OCI-LY1 (cell line): Measurements from ENCODE around the gene SPOCK2.
A peak's percentile ranks its signal among the peaks of the same experiment; 100 is the strongest.

Experiments used
- H2AFZ ChIP-seq: fragments of 200-600 bp; sonication (generic), shearing (Covaris generic); 2 replicates; pipeline ENCODE4 v1.6.0; 2014; ENCODE audit warnings: antibody characterized with exemption, mild to moderate bottlenecking, low read length
- H3F3A ChIP-seq: fragments of 200-600 bp; sonication (generic), shearing (Covaris generic); 2 replicates; pipeline ENCODE4 v1.6.0; 2014; ENCODE audit warnings: mild to moderate bottlenecking, antibody characterized with exemption, low read length, moderate library complexity; ENCODE audit not compliant: insufficient read depth
- H3K27ac ChIP-seq: fragments of 200-600 bp; sonication (generic); 2 replicates; pipeline ENCODE4 v1.5.1; 2014; ENCODE audit warnings: low read length, mixed run types, mild to moderate bottlenecking, low read depth; ENCODE audit not compliant: poor library complexity, severe bottlenecking
- H3K27me3 ChIP-seq: fragments of 200-600 bp; sonication (generic); 2 replicates; pipeline ENCODE4 v1.6.0; 2014; ENCODE audit warnings: antibody characterized with exemption, mild to moderate bottlenecking, low read length, moderate library complexity; ENCODE audit not compliant: insufficient read depth
- H3K36me3 ChIP-seq: fragments of 200-600 bp; sonication (generic); 2 replicates; pipeline ENCODE4 v1.6.1; 2014; ENCODE audit warnings: mild to moderate bottlenecking, antibody characterized with exemption, low read length, moderate library complexity, mixed read lengths; ENCODE audit not compliant: insufficient read depth
- H3K4me1 ChIP-seq: fragments of 200-600 bp; sonication (generic); 2 replicates; pipeline ENCODE4 v1.5.1; 2014; ENCODE audit warnings: mild to moderate bottlenecking, low read length, moderate library complexity; ENCODE audit not compliant: insufficient read depth, severe bottlenecking
- H3K4me2 ChIP-seq: fragments of 200-600 bp; sonication (generic), shearing (Covaris generic); 2 replicates; pipeline ENCODE4 v1.6.1; 2014; ENCODE audit warnings: low read length
- H3K4me3 ChIP-seq: fragments of 200-600 bp; sonication (generic); 2 replicates; pipeline ENCODE4 v1.5.1; 2014; ENCODE audit warnings: low read length, low read depth, mild to moderate bottlenecking, mixed read lengths; ENCODE audit not compliant: poor library complexity, severe bottlenecking
- H3K79me2 ChIP-seq: fragments of 200-600 bp; shearing (Covaris generic); 2 replicates; pipeline ENCODE4 v1.6.1; 2016; ENCODE audit warnings: mixed run types, low read length, mixed read lengths; ENCODE audit not compliant: insufficient read depth
- H3K9ac ChIP-seq: fragments of 200-600 bp; sonication (generic), shearing (Covaris generic); 2 replicates; pipeline ENCODE4 v1.6.1; 2014; ENCODE audit warnings: mild to moderate bottlenecking, low read length, mixed read lengths
- H3K9me2 ChIP-seq: fragments of 200-600 bp; sonication (generic), shearing (Covaris generic); 2 replicates; pipeline ENCODE4 v1.6.1; 2014; ENCODE audit warnings: low read depth, mild to moderate bottlenecking, low read length, mixed read lengths
- H3K9me3 ChIP-seq: fragments of 200-600 bp; shearing (Covaris generic); 2 replicates; pipeline ENCODE4 v1.6.1; 2014; ENCODE audit warnings: low read length, mixed read lengths
- H4K20me1 ChIP-seq: fragments of 200-600 bp; sonication (generic), shearing (Covaris generic); 2 replicates; pipeline ENCODE4 v1.6.0; 2016; ENCODE audit warnings: mild to moderate bottlenecking, low read length; ENCODE audit not compliant: insufficient read depth
- EZH2 ChIP-seq: fragments of 200-600 bp; sonication (generic), shearing (Covaris generic); IDR thresholded peaks from 2 replicates; pipeline ENCODE4 v1.8.0; 2017; ENCODE audit warnings: borderline replicate concordance, mixed run types, mild to moderate bottlenecking, antibody characterized with exemption, low read length, moderate library complexity, mixed read lengths
- TF ChIP-seq, protein P1 (sequence below): fragments of 200-600 bp; sonication (generic), shearing (Covaris generic); IDR thresholded peaks from 2 replicates; pipeline ENCODE4 v1.5.1; 2017; ENCODE audit warnings: mild to moderate bottlenecking, antibody characterized with exemption, low read length, moderate library complexity, mixed read lengths

The SPOCK2 gene

DNA sequence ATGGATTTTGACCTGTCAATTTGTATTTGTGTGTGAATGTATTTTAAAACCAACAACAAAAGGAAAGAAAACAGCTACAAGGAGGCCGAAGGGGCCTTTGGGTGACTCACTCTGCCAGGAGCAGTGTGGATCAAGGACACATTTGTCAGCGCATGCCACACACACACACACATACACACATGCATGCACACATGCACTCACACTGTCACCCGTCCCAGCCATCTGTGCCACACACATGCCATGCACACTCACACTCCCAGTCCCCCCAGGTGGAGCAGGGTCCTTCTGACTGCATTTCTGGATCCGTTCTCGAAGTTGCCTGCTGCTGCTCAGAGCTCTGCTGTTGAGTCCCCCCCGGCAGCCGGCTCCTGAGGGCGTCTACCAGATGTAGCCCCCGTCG lies 26.0 kb downstream of the SPOCK2 start:
- Histone ChIP-seq H2AFZ (no peak overlapping the region), H3K4me1 (no peaks in the 10 kb centered on the region), H3K36me3 (peaks cover 45% of the 10 kb centered on the region)

DNA sequence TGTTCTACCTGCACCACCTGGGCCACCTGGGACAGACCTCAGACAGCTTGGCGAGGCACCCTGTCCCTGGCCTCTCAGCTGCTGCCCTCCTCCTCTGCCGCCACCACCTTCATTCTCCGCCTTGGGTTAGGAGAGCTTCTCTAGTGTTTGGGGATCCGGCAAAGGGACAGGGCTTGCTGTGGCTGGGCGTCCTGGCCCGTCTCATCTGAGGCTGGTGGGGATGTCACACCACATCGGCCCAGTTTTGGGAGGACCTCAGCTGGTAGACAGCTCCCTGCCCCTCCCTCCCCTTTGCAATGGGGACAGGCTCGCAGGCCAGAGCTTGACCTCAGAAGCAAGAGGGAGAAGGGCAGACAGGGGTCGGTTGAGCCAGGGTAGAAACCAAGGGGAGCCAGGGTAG lies 26.4 kb downstream of the SPOCK2 start:
- Histone ChIP-seq H3K9me3 (no peaks in the 10 kb centered on the region), H3K4me3 (no peak overlapping the region), H2AFZ (no peak overlapping the region), H3K36me3 (peaks cover 41% of the 10 kb centered on the region), H3K9me2 (no peaks in the 10 kb centered on the region), H3K9ac (no peak overlapping the region), H3K4me1 (no peaks in the 10 kb centered on the region), H3F3A (no peaks in the 10 kb centered on the region), H3K27me3 (no peaks in the 10 kb centered on the region), H3K4me2 (no peak overlapping the region), H3K27ac (no peak overlapping the region), H4K20me1 (no peaks in the 10 kb centered on the region), H3K79me2 (no peaks in the 10 kb centered on the region)
- TF ChIP-seq EZH2, result no peak
- TF ChIP-seq, protein P1, sequence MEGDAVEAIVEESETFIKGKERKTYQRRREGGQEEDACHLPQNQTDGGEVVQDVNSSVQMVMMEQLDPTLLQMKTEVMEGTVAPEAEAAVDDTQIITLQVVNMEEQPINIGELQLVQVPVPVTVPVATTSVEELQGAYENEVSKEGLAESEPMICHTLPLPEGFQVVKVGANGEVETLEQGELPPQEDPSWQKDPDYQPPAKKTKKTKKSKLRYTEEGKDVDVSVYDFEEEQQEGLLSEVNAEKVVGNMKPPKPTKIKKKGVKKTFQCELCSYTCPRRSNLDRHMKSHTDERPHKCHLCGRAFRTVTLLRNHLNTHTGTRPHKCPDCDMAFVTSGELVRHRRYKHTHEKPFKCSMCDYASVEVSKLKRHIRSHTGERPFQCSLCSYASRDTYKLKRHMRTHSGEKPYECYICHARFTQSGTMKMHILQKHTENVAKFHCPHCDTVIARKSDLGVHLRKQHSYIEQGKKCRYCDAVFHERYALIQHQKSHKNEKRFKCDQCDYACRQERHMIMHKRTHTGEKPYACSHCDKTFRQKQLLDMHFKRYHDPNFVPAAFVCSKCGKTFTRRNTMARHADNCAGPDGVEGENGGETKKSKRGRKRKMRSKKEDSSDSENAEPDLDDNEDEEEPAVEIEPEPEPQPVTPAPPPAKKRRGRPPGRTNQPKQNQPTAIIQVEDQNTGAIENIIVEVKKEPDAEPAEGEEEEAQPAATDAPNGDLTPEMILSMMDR, result no peak

More for the DNA sequence above, 26.0 kb downstream of the SPOCK2 start:
- H3K9ac ChIP-seq, result no peak overlapping the region
- no peaks in the 10 kb centered on the region for H3K79me2 ChIP-seq
- TF ChIP-seq, protein P1, result no peak
- TF ChIP-seq EZH2, result no peak
- no peaks in the 10 kb centered on the region for H3F3A ChIP-seq
- no peak overlapping the region for H3K27ac ChIP-seq
- no peaks in the 10 kb centered on the region for H3K27me3 ChIP-seq
- H3K9me3 ChIP-seq, result no peaks in the 10 kb centered on the region
- no peaks in the 10 kb centered on the region for H4K20me1 ChIP-seq
- H3K9me2 ChIP-seq, result no peaks in the 10 kb centered on the region
- no peak overlapping the region for H3K4me3 ChIP-seq
- H3K4me2 ChIP-seq, result no peak overlapping the region

DNA sequence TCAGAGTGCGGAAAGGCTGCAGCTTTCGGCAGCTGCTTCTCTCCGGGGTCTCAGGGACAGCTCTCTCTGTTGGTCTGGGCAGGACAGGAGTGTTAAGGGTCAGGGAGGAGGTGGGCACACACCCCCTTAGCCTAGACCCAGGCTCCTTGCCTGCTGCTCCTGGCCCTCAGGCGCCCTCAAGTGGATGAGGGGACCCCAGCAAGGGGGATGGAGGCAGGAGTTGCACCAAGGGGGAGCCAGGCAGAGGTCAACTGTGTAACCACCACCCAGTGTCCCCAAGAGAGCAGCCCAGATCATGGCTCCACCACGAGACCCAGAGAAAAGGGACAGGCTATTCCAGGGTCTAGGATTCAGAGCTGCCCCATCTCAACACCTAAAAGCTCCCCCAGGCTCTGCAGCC lies 26.9 kb downstream of the SPOCK2 start:
- Histone ChIP-seq H3K4me3 (no peak overlapping the region), H3K4me1 (no peaks in the 10 kb centered on the region), H4K20me1 (no peaks in the 10 kb centered on the region), H3K36me3 (peaks cover 36% of the 10 kb centered on the region), H3F3A (no peaks in the 10 kb centered on the region), H3K9me3 (no peaks in the 10 kb centered on the region), H3K9me2 (no peaks in the 10 kb centered on the region), H3K4me2 (no peak overlapping the region), H3K27me3 (no peaks in the 10 kb centered on the region), H2AFZ (no peak overlapping the region), H3K79me2 (no peaks in the 10 kb centered on the region), H3K9ac (no peak overlapping the region), H3K27ac (no peak overlapping the region)
- TF ChIP-seq EZH2, result no peak
- TF ChIP-seq, protein P1, result peak; percentile 34
